ENCODE results near the gene TMEM14C. TPM values are rescaled to one million over a fixed set of nuclear protein-coding genes. Genes with fewer than 3 reads are reported as not detected.
"Not testable (repeated sequence)": the region's sequence is repeated elsewhere in the genome, so short reads cannot be mapped to it uniquely, and the experiment has no call there.

The TMEM14C gene
- total RNA-seq, 1 donor from 2014 or later: 85.0 TPM

GRCh38 chr6:10696655-10697054 lies 26.2 kb upstream of the TMEM14C start:
- no peak overlapping the region for H3K4me3 Mint-ChIP-seq (ENCODE audit: unreplicated experiment)
- H3K9me3 Mint-ChIP-seq (ENCODE audit: unreplicated experiment): peaks cover 11% of the 10 kb centered on the region
- H3K27ac Mint-ChIP-seq (ENCODE audit: unreplicated experiment): peak overlapping the region; percentile 33
- H3K27me3 Mint-ChIP-seq (ENCODE audit: unreplicated experiment): peaks cover 17% of the 10 kb centered on the region
- no peak for TF ChIP-seq CTCF (IDR thresholded peaks at IDR 0.05; ENCODE audit: partially characterized antibody, unreplicated experiment)
- H3K4me1 Mint-ChIP-seq (ENCODE audit: low read depth, unreplicated experiment): peaks cover 13% of the 10 kb centered on the region
- no peaks in the 10 kb centered on the region for H3K36me3 Mint-ChIP-seq (ENCODE audit: unreplicated experiment)
- DNase-seq: no peak

- H3K27me3 Mint-ChIP-seq (ENCODE audit: unreplicated experiment): no peaks in the 10 kb centered on the region
- H3K4me1 Mint-ChIP-seq (ENCODE audit: low read depth, unreplicated experiment): no peaks in the 10 kb centered on the region
- no peaks in the 10 kb centered on the region for H3K36me3 Mint-ChIP-seq (ENCODE audit: unreplicated experiment)
- no peak overlapping the region for H3K27ac Mint-ChIP-seq (ENCODE audit: unreplicated experiment)
- DNase-seq: no peak
- H3K4me3 Mint-ChIP-seq (ENCODE audit: unreplicated experiment): no peak overlapping the region
- H3K9me3 Mint-ChIP-seq (ENCODE audit: unreplicated experiment): no peaks in the 10 kb centered on the region
- no peak for TF ChIP-seq CTCF (IDR thresholded peaks at IDR 0.05; ENCODE audit: partially characterized antibody, unreplicated experiment)
These were observed 8.9 kb upstream of the TMEM14C start for GRCh38 chr6:10713962-10714361.

GRCh38 chr6:10719296-10719963 lies 3.4 kb upstream of the TMEM14C start:
- no peak for DNase-seq
- Mint-ChIP-seq H3K36me3 (ENCODE audit: unreplicated experiment) (no peaks in the 10 kb centered on the region), H3K27me3 (ENCODE audit: unreplicated experiment) (peaks cover 6% of the 10 kb centered on the region), H3K4me3 (ENCODE audit: unreplicated experiment) (no peak overlapping the region), H3K9me3 (ENCODE audit: unreplicated experiment) (peaks cover 7% of the 10 kb centered on the region), H3K4me1 (ENCODE audit: low read depth, unreplicated experiment) (peaks cover 11% of the 10 kb centered on the region), H3K27ac (ENCODE audit: unreplicated experiment) (peak overlapping the region; percentile 38)
- TF ChIP-seq CTCF (IDR thresholded peaks at IDR 0.05; ENCODE audit: partially characterized antibody, unreplicated experiment): no peak

- Mint-ChIP-seq H3K27me3 (ENCODE audit: unreplicated experiment) (peaks cover 6% of the 10 kb centered on the region), H3K4me1 (ENCODE audit: low read depth, unreplicated experiment) (peaks cover 12% of the 10 kb centered on the region), H3K36me3 (ENCODE audit: unreplicated experiment) (no peaks in the 10 kb centered on the region), H3K4me3 (ENCODE audit: unreplicated experiment) (no peak overlapping the region), H3K9me3 (ENCODE audit: unreplicated experiment) (peaks cover 7% of the 10 kb centered on the region), H3K27ac (ENCODE audit: unreplicated experiment) (no peak overlapping the region)
- no peak for TF ChIP-seq CTCF (IDR thresholded peaks at IDR 0.05; ENCODE audit: partially characterized antibody, unreplicated experiment)
- DNase-seq: no peak
These were observed 3.0 kb upstream of the TMEM14C start for GRCh38 chr6:10719964-10720264.

GRCh38 chr6:10720265-10720959 lies 2.5 kb upstream of the TMEM14C start:
- no peak for DNase-seq
- TF ChIP-seq CTCF (IDR thresholded peaks at IDR 0.05; ENCODE audit: partially characterized antibody, unreplicated experiment): no peak
- no peaks in the 10 kb centered on the region for H3K36me3 Mint-ChIP-seq (ENCODE audit: unreplicated experiment)
- peaks cover 12% of the 10 kb centered on the region for H3K4me1 Mint-ChIP-seq (ENCODE audit: low read depth, unreplicated experiment)
- H3K27me3 Mint-ChIP-seq (ENCODE audit: unreplicated experiment): peaks cover 6% of the 10 kb centered on the region
- peaks cover 7% of the 10 kb centered on the region for H3K9me3 Mint-ChIP-seq (ENCODE audit: unreplicated experiment)
- H3K27ac Mint-ChIP-seq (ENCODE audit: unreplicated experiment): no peak overlapping the region
- no peak overlapping the region for H3K4me3 Mint-ChIP-seq (ENCODE audit: unreplicated experiment)

GRCh38 chr6:10720960-10721849 lies 1.7 kb upstream of the TMEM14C start:
- peak overlapping the region; percentile 95 for H3K27ac Mint-ChIP-seq (ENCODE audit: unreplicated experiment)
- not testable (repeated sequence) for H3K36me3 Mint-ChIP-seq (ENCODE audit: unreplicated experiment); H3K27me3 Mint-ChIP-seq (ENCODE audit: unreplicated experiment); DNase-seq; H3K9me3 Mint-ChIP-seq (ENCODE audit: unreplicated experiment)
- H3K4me1 Mint-ChIP-seq (ENCODE audit: low read depth, unreplicated experiment): peaks cover 12% of the 10 kb centered on the region
- peak overlapping the region; percentile 97 for H3K4me3 Mint-ChIP-seq (ENCODE audit: unreplicated experiment)
